Upper lobe of left lung (tissue), 4 donors: ENCODE data around the gene ENOX1.

Experiments used
- CTCF ChIP-seq, 6 experiments: fragments of 450-650 bp in 4 of 6; fragments of 200-600 bp in 2 of 6; sonication (generic) in 2 of 6; IDR thresholded peaks; one replicate each; pipeline ENCODE4 v1.5.1; 2016 to 2019; ENCODE audit warnings: antibody characterized with exemption in 6 of 6
- POLR2AphosphoS5 ChIP-seq, 2 donors: sonication (generic); formaldehyde crosslinking; IDR thresholded peaks; one replicate each; pipeline ENCODE4 v1.5.1; 2017; ENCODE audit warnings: antibody characterized with exemption in 2 of 2

DNA sequence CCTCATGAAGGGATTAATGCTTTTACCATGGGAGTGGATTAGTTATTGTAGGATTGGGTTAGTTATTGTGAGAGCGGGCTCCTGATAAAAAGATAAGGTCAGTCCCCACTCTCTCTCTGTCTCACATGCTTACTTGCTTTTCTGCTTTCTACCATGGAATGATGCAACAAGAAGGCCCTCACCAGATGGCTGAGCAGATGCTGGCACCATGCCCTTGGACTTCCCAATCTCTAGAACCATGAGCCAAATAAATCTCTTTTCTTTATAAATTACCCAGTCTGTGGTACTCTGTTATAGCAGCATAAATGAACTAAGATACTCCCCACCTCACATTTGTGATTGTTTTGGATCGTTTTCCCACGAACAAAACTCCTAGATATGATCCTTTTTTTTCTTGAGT is 409.6 kb downstream of the ENOX1 start:
- TF ChIP-seq POLR2AphosphoS5 (IDR thresholded peaks at IDR 0.05) (no peak), CTCF (IDR thresholded peaks at IDR 0.05) (no peak)
